NOMO-1 treated with DMSO at 0.1 percent for 48 hours (cell line): ENCODE measurements around the gene ASTN1.

ENCODE experiments used
- DNase-seq: peaks from one replicate; lab custom pipeline; 2025; ENCODE audit not compliant: unreplicated experiment; lab: John Stamatoyannopoulos, UW

The ASTN1 gene

DNA sequence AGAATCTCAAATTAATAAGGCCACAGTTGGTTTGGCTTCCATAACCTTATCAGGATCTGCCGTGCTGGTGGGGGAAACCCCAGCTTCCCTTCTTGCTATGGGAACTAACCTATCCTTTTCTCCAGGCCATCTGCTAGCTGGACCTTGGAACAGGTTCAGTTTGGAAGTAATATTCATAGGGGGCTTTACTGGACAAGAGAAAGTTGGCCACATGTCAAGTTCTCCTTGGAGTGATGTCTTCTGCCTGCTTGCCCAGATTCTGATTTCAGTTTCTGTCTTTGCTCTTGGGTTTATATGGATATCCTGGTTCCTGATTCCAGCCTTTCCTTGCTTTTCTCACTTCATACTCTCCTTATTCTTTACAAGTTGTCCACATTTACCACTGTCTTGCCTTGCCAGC lies 279.6 kb downstream of the ASTN1 start:
- DNase-seq: no peak

DNA sequence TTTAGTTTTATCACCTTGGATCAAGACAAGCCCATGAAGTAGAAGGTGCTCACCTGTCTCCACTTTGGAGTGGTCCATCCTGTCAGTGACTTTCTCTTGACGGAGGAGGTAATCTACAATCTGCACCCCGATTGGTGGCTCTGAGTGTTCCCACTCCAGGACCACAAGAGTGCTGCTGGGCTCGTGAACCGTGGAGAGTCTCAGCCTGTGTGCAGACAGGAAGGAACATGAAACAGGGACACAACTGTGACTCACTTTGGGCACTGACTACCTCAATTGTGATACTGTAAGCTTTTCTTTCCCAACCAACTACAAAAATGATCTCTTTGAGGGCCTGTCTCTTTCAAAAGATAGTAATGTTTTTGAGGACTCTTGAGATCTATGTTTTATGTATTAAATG lies 280.2 kb downstream of the ASTN1 start:
- DNase-seq: no peak

DNA sequence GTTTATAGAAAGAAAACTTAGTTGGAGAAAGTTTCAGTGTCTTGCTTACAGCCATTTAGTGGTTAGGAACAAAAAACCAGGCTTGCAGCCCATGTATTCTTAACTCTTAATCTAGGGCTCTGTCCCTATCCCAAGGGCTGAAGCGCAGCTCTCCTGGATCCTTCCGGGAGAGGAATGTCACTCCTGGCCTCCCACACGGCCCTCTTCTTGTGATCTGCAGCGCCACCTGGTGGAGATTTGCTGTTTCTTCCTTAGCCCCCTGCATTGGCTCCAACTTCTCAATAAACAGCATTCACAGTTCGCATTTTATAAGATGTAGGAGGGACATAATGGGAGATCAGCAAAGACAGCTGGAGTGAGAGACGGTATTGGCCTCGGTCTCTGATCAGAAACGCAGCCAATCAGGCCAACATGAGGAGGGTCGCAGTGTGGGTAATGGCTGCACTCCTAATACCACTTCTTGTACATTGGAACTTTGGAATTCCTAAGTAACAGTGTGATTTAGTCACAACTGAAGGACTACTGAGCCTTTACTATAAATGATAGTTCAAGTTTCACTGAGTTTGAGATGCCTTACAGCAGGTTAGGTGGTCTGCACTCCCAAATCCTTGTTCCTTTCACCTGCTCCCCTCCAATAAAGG lies 283.4 kb downstream of the ASTN1 start:
- peak; percentile 12 for DNase-seq

DNA sequence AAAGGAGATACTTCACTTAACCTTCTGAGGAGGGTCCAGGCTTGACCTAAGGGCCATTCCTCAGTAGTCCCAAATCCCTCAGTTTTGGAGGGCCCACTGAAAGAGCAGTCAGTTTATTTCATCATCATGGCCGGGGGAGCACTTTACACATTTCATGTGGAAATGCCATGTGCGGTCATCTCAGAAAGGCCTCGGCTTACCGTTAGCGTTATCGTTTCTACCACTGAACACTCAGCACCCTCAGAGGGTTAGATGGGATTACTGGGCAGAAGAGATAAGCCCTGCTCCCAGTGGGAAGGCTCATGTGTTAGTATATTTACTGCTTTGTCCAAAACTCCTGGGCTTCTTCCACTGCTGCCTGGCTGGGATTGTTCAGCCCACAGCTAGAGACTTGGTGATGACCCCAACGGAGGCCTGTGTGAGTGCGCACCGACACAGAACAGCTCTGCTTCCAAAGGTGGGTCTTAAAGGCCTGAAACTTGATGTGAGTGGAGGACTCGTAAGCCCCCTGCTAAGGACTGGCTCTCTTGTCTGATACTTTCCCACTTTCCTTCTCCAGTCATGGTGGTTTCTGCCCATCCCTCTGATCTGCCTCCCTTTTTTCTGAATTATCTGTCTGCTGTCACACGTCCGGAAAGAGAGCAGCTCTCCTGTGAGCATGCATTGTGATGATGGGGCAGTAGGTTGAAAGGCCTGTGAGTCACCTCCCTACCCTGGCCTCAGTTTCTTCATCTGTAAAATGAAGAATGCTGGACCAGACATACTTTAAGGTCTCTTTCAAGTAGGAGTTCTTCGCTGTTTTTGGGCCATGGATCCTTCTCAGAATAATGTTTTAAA lies 284.5 kb downstream of the ASTN1 start:
- no peak for DNase-seq

DNA sequence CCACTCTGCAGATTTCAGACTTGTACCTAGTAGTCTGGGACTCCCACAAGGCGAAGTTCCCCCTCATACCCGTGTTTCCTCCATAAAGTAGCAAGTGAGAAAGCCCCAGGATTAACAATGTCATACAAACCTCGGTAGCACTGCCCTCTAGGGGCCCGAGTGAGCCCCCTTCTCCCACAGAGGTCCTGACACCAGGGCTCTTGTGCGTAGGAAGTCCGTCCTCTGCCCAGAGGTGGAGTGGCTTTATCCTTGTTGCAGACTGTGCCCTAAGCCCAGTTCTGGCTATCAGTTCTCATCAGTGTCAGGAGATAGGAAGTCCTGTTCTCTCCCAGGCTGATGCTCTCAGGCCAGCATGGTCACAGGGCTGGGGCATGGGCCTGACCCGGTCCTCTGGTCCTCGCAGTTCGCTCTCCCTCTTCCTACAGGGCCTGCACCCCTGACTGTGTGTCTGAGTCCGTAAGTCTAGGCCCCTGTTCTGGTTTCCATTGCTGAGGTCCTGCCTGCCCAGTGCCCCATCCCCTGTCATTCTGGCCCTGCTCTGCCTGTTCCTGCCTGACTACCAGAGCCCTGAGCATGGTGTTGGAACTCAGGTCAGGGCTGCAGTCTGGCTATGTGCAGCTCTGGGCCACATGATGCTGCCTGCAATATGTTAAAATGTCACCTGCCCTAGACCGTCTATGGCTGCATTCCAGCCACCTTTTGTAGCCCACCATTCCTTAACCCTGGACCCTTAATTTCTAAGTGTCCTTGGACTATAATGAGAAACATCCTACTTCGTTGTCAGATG lies 285.6 kb downstream of the ASTN1 start:
- DNase-seq: no peak

DNA sequence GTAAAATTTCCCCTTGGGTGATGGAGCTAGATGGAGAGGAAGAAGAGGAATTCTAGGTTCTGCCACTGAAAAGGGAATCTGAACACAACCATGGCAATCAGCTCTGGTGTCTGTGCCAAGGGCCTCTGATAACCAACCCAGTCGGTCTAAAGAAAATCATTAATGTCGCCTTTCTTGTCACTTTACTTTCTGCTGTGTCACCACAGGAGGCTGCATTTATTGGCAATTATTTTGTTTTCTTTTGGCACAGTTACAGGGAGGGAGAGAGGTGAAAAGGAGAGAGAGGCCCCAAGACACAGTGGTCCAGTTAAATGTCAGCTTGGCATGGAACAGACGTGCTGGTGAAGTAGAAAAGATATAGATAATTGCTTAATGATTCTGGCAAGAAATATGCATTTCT lies 287.0 kb downstream of the ASTN1 start:
- no peak for DNase-seq

DNA sequence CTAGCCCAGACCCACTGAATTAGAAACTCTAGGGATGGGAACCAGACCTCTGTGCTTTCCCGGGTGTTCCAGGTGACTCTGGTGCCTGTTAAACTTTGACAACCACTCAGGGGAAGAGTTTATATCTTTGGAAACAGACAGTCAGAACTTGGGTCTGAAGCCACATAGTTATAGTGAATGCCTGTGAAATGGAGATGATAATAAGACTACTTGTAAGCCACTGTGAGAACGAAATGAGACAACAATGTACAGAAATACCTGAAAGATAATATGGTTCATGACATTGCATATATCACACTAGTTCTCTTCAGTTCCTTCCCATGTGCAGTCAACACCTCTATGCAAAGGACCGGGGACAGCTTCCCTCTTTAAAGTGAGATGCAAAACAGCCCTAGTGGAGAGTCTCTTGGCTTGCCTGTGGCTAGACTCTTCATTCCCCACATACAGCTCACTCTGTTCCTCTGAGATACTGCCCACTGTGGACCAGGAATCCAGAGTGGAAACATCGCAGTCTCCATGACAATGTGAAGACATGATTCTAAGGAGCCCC lies 287.5 kb downstream of the ASTN1 start:
- DNase-seq: no peak

DNA sequence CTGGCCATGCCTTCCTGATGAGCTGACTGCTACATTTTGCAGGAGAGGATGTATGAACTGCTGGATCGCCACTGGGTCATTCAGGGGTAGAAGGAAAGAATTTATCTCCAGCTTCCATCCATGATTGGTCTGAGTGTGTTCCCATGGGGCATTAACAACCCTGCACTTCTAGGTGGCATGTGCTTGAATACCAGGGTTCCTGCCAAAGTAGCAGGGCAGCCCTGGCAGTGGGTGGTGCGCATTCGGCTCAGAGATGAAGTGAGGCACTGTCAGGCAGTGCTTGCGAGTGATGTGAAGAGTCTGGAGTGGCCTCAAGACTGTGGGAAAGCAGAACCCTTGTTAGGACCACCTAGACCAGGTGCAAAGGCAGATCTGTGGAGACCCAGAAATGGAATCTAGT lies 294.9 kb downstream of the ASTN1 start:
- DNase-seq: no peak

DNA sequence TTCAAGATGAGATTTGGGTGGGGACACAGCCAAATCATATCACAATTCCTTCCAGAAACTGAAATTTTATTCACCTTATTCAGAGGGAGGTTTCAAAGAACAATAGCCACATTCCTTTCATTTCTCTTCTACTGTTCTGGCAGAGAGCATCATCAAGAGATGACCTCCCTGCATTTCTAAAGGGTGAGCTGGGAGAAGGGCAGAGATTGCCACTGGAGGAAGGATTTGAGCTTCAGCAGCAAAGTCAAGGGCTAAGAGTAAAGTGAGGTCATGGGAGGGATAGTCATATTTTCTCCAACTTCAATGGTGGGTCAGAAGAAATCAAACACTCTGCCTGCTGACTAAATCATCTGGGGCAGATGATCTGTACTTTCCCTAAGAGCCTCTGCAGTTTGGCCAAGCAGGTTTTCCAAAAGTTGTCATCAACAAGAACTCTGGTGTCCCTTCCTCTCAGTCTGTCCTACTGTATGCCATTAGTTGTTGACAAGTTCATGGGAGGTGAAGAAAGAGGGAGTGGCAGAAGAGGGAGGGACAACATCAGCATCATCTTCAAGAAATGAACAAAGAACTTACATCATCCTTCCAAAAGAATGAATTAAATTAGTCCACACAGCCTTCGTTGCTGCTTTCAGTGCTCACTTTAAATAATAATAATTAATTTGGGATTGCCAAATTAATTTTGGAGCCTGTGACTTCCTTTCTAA lies 298.3 kb downstream of the ASTN1 start:
- no peak for DNase-seq

DNA sequence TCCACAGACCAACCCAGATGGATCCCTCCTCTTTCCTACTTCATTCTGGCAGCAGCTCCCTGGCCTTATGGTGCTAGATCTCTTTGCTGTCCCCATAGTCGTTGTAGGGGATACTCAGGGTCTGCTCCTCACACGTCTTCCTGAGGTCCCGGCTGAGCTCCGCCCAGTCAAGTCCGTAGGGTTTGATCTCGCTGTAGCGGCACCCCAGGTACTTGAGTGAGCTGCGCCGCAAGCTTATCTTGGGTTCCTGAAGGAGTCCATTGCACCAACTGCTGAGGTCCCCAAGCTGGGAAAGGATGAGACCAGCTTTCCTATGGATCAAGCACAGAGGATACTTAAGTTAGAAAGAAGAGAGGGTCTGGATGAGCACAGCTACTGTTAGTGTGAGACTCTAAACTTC lies 300.3 kb downstream of the ASTN1 start:
- DNase-seq: no peak

DNA sequence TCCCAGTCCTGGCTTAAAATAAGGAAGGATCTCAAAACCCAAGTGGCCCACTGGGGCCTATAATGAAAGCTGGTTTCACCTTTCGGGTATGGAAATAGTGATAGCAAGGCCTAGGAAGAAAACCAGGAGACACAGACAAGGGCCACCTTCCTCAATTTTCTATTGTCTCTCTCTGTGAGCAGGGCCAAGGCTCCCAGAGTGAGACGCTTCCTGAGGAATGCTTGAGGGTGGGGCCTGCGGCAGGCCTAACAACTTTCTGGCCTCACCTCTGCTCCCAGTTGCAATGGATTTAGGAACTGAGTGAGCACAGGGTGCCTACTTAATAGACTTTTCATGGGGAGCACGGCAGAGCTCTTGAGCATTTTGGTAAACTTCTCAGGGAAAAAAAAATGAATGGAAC lies 300.9 kb downstream of the ASTN1 start:
- DNase-seq: no peak

DNA sequence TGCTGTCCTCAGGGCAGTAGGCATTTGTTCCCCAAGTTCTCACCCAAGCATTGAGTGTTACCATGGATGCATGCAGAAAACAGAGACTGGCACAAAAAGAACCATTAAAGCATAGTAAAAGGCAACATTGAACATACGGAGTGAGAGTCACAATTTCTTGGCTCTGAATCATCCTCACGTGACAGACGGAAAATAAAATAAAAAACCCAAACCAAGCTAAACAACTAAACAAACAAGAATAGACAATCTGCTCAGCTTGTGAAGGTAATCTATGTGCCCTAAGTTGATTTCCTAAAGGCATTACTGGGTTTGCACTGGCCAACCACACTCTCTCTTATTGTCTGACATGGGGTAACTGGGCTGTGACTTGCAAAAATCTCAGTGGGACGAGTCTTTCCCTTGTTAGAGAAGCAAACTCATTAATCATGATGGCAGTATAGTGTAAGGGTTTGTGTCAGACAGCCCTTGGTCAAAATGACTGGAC lies 306.0 kb downstream of the ASTN1 start:
- no peak for DNase-seq

DNA sequence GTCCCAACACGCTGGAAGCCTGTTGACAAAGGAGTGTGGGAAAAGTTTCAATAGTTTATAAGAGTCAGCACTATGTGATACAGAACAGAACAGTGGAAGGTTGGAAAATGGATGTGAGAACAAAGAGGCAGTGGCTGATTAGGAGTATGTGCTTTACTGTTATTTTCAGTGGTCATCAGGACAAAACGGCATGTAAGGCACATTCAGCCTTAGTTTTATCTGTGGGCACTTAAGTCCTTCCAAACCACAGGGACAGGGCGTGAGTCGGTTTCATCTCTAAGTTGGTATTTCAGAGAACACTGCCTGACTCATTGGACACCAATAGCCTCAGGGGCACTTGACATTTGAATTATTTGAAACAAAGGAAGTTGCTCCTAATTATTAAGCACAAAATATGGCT lies 306.9 kb downstream of the ASTN1 start:
- DNase-seq: no peak

DNA sequence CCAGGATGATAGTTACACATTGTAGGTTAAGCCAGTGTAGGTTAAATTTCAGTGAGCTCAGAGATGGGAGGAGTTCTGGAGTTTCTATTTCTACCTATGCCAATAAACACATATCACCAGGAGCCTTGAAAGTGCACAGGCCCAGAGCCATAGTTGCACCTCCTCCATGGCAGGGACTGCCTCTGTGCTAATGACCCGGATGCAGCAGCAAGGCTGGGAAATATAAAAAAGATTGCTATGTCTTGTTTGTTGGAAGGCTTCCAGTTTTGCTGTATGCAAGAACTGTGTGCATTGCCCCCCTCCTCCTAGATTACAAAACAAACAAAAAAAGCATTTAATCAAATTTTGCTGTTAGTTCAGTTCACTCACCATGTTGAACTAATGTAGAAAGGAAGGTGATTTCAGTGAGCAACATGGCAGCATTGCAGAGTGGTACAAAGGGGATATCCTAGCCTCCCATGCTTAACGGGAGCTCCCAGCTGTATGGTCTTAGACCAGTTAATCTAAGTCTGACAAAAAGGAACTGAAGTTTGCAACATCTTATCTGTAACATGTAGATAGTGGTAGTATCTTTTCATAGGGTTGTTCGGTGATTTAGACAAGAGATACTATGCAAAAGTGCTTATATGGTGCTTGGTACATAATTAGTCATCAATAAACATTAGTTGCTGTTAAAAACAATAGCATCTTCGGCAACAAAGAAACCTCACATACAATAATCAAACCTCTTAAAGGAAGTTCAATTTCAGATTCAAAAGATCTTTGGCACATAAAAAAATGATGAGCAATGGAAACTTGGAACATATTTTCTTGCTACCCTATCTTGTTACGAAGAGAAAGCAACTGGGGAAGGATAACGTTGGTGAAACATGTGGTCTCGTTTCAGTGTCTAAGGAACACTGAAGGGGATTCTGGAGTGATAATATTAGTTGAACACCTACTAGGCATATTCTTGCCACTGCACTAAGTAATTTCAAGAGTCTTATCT lies 309.5 kb downstream of the ASTN1 start:
- DNase-seq: no peak

DNA sequence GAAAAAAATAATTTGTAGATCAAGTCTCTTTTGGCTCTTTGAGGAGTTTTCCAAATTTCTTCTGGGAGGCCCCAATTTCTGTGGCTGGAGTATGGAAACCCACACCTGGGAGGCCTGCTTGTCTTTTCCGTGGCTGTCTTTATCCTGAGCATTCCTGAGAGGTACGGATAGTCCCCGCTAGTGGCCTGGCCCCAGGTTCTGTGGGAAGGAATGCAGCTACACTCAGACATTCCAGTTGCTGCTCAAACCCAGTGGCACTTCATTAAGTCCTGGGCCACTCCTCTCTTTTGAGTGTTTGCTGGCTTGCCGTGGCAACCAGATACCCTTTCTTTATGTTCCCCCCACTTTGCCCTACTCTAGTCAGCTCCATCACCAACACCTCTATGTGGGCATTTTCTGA lies 310.4 kb downstream of the ASTN1 start:
- no peak for DNase-seq

DNA sequence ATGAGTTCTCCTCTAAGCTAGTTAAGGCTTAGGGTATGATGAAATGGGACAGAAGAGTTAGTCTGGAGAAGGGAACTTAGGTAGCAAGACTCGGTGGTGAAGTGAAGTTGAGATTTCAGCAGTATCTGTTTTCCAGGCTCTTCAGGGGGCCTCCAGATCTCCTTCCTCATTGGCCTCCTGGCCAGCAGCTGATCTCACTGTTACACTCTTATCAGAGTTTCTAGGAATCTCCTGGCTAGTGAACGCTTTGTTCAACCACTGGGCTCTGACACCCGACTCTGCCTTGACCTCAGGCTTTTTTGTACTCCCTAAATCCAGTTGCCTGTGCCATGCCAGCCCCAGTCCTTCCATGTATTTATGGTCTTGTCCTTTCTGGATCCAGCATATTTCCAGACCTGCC lies 311.0 kb downstream of the ASTN1 start:
- no peak for DNase-seq

DNA sequence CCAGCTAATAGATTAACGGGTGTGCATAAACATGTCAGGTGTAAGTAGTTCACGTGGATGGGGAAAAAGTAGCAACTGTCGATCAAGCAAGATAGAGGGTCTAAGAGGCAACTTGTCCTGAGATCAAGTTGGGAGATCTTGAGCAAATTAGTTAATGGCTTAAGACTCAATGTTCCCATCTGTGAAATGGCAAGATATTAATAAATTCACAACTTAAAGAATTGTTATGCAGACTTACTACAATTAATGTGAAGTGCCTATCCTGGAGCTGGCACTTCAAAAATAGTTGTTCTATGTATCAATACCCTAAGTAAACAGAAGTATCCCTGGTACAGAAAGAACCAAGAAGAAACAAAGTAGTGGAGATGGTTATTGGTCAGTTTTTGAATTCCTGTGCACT lies 312.4 kb downstream of the ASTN1 start:
- DNase-seq: no peak

DNA sequence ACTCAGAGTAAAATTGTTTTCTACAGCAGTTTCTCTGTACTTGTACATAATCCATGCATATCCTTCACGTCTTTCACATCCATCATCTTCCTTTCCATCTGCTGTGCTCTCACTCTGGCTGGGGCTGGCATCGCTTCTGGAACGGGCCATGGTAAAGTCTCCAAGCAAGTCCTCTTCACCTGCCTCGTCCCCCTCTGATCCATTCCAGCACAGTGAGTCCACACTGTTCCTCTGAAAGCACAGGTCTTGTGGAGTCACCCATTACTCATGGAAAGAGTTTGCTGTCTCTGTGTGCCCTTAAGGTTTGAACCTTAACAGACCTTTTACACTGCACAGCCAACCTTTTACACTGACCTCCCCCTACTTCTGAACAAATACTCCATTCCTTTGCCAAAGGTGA lies 313.6 kb downstream of the ASTN1 start:
- no peak for DNase-seq

DNA sequence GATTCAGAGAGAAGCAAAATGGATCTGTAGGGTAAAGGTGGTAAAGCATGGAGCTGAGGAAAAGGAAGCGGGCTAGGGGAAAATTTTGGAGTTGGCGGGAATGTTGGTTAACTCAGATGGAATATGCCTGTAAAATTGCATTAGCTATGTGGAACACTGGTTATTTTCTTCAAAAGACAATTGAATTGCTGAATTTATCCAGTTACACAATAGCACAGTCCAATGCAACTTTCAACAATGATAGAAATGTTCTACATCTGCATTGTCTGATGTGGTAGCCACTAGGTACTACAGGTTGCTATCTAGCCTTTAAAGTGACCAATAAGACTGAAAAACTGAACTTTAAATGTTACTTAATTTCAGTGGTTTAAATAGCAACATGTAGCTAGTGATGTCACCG lies 315.2 kb downstream of the ASTN1 start:
- DNase-seq: no peak

DNA sequence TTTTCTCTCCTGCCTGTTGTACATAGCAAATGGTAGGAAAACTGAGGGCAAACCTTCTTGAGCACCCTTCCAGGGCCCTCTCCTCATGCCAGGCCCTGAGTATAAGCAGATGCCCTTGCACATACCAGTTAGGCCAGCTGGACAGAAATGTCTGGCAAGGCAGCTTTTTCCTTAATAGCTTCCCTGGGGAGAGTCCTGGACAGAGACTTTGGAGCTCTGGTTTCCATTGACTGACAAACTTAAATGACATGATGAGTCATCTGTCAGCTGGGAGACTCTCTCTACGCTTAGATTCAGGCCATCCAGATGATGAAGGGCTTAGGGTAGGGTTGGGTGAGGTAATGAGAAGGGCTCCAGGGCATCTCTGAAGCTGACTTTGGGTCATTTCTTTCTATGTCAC lies 317.5 kb downstream of the ASTN1 start:
- DNase-seq: no peak
